Activated CD8-positive, alpha-beta memory T cell treated with anti-CD3 and anti-CD28 coated beads for 1 hour (primary cell): Measurements from ENCODE around the gene GSTM3.
"Not testable (repeated sequence)": the region's sequence is repeated elsewhere in the genome, so short reads cannot be mapped to it uniquely, and the experiment has no call there.

Experiments
- DNase-seq, 2 donors: peaks; one replicate each; pipeline ENCODE4 v3.0.0-alpha.2; 2020; ENCODE audit warnings: low read depth in 1 of 2; ENCODE audit errors: extremely low read depth in 1 of 2

GSTM3 gene

DNA sequence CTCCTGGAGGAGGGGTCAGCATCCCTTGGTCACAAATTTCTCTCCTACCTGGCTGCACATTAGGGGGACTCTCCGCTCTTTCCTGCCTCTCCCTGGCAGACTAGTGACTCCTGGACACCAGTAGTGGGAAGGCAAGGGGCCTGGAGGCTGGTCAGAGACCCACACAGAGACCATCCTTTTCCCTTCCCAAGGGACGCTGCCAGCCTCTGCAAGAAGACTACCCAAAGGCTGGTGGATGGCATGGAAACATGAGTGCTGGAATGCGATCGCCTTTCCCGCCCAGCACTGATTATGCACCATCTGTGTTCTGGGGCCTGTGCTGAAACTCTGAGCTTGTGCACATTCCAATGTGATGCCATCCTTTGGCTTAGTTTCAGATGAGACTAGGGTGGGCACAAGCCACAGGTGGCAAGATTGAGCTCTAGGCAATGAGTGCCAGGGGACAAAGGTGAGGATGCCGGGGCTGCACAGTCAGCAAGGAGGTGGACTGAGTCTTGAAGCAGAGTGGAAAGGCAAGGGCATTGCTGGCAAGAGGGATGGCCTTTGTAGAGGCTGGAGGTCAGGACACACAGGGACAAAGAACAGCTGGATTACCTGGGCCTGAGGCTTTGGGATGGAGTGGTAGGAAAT, 35.5 kb upstream of the GSTM3 start:
- no peak for DNase-seq

DNA sequence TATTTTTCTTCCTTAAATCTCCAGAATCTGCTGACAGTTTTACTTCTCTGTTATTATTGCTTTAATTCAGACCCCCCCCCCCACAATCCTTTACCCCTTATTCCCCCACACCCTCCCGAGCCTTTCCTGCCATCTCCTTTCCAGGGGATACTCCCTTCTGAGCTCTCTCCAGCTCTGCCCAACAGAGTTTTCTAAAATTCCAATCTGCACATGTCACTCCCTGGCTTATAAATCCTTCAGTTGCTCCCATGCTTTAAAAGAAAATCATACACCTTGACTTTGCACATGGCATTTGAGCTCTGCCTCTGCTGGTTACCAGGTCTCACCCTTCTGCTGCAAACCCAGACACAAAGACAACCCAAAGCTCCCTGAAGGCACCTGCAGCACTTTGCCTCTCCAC, 34.6 kb upstream of the GSTM3 start:
- DNase-seq = no peak

DNA sequence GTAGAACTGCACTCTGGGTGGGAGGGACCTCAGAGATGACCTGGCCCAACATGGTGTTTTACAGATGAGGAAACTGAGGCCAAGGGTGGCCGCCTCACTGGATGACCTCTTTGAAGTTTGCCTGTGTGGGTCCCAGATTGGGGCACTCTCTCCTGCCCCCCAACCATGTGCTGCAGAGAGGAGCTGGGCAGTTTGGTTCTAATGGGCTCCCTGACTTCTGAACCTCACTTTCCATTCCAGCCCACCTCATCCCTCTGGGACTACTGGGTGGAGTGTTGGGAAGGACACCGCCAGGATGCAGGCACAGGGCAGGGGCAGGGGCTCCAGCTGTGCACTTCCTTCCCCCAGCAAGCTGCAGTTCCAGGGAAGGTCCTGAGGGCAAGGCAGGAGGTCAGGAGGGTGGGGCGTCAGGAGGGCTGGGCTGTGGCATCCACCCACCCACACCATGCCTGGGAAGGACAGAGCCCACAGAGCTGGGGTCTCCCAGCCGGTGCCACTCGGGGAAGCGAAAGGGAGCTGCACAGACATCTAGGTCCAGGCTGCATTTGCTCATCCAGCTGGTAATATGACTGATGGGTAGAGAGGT, 33.2 kb upstream of the GSTM3 start:
- no peak for DNase-seq

DNA sequence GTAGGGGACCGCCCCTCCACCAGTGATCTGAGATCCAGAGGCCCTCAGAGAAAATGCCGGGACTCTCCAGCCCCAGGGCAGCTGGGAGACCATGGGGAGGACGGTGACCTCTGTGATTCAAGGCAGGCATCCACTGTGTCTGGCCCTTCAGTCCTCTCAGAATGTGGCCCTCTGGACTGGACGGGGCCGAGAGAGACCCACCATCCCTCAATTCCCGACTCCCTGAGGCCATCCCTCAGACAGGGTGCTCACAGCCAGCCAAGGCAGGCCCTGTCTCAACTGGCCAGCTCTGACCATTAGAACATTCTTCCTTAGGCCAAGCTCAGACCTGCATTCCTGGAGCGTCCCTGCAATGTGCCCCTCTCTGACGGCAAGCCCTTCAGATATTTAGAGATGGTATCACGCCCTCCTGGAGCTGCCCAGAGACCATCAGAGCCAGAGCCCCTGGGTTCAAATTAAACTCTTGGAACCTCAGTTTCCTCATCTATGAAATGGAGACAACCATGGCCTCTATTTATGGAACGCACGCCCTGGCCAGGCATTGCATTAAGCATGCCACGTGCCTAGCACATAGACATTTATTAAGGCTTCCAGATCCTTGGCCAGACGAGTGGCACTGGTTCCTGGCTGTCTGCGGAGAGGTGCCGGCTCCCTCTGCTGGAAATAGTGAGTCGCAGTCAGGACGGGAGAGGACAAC, 32.5 kb upstream of the GSTM3 start:
- peak; percentile 34 to 38 for DNase-seq

DNA sequence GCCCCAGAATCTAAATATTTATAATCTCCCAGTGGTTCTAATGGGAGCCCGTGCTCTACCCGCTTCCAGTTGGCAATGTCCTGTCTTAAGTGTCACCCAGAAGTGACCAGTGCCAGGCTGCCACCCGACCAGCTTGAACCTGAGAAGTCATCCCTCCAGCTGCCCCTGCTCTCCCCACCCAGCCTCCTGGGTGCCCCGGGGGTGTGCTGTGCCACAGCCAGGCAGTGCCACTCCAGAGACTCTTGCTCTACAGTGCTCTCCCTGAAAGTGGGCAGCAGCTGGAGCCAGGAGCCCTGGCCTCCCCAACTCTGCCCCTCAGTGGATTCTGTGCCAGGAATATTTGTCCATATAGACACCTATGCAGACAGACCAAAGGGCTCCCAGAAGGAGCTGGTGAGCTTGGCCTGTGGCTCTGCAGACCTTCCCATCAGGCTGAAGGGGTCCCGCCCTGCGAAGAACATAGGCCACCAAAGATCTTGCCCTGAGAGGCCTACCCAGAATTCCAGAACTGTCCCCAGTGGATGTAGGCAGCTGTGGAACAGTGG, 31.9 kb upstream of the GSTM3 start:
- DNase-seq = no peak

DNA sequence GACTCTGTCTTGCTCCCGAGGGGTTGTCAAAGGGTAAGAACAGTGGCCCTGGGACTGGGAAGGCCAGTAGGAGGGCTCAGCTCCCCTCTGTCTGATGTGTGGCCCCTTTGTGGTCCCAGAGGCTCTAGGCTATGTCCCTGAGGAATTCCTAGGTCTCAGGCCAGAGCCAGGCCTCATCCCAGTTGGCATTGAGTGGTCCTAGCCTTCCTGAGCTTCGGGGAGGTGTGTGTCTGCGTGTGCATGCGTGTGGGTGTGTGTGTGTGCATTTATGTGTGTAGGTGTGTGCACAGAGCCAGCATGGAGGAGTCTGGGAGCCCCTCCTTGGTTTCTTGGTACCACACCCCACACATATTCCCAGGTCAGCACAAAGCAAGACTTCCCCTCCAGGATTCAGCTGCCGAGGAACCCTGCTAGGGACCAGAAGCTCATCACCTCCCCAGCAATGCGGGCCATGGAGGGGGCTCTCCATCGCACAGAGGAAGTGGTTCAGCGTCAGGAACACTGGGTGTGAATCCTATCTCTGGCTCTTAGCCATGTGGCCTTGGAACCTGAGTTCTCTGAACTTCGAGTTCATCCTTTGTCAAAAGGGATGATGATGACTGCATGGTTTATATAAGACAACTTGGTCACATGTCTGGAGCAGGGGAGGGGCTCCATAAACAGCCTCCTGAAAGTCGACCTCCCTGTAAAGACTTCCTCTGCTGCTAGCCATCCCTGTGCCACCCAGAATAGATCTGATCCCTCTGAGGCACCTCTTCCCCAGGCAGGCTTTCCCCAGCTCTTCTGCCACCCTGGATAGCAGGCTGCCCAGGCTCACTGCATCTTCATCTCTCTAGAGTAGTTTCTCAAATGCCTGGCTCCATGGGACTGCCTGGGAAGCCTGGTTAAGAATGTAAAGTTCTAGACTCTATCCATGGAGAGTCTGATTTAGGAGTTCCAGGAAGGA, 31.1 kb upstream of the GSTM3 start:
- no peak for DNase-seq

DNA sequence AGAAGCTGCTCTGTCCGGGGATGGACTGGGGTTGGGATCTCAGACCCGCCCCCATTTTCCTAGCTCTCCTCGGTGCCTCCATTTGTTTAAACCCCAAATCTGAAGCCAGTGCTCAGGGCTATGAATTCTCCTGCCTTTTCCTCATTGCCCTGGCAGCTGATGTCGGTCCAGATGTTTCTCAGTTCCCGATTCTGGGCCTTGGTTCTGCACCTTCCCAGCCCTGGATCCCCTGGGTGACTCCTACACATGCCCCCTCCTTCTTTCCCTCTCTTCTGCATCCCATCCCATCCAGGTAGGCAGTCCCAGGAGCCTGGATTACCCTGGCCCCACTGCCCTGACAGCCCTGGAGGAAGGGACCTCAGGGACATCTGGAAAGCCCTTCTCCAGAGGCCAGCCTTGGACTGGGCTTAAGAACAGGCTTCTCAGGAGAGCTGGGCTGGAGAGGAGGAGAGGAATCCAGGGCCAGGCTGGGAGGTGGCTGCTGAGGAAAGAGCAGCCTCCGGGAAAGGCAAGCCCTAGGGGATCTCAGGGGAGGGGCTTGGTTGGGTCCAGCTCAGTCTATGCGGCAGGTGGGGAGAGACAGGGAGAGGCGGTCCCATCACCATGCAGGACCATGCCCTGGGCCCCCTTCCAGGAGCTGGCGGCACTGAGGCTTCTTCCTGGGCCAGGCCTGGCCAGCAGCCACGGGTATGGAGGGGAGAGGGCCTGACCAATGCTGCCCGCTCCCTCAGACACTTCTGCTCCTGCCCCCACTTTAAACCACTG, 29.7 kb upstream of the GSTM3 start:
- DNase-seq = no peak

DNA sequence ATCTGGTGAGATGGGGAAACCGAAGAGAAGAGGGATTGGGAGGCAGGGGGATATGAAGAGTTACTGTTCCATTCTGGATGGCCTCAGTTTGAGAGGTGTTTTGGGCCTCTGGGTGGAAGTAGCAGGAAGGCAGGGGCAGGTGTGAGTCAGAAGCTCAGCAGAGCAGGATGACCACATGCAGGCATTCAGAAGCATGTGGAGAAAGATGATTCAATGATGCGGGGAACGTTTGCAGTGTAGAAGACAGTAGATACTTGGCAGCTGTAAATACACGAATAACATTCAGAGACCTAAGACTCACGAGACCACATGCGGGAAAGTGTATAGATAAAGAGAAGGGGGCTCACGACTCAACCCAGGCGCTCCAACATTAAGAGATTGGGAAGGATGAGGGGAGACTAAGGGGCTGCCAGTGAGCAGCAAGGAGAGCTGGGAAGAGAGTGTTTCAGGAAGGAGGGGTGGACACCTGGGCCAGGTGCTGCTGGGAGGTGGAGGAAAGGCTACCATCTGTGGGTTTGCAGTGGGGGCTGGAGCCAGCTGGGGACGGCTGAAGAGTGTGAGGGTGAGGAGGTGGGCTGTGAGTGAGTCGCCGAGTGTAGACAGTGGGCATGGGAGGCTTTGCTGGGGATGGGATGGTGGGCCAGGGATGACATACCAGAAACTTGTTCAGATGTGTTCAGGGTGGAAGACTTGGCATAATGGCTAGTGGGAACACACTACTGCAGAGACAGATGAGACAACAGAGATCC, 28.7 kb upstream of the GSTM3 start:
- no peak for DNase-seq

DNA sequence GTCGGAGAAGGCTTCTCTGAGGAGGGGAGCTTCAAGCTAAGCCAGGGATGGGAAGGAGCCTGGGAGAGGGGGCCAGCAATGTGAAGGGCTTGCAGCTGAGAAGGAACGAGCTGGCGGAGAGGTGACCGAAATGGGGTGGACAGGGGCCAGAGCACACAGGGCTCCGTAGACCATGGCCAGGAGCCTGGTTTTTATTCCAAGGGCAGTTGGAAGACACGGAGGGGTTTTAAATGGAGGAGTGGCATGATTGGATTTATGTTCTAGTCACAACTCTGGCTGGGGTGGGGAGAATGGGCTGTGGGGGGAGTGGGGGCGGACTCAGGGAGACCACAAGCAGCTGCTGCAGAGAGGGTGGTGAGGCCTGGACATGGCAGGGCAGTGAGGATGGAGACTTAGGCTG, 28.0 kb upstream of the GSTM3 start:
- DNase-seq = no peak

DNA sequence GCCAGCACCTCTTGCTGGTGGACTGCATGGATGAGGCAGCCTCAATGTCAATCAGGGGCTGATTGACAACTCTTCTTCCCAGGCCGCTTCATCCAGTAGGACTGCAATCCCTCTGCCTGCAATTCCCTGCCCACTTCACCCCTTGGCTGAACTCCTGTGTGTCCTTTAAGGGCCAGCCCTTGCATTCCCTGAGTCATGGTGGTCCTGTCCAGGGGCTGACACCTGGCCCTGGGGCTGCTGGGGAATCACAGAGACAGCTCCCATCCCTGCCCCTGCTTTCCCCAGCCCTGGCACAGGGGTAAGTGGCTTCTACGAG, 27.5 kb upstream of the GSTM3 start:
- no peak for DNase-seq

DNA sequence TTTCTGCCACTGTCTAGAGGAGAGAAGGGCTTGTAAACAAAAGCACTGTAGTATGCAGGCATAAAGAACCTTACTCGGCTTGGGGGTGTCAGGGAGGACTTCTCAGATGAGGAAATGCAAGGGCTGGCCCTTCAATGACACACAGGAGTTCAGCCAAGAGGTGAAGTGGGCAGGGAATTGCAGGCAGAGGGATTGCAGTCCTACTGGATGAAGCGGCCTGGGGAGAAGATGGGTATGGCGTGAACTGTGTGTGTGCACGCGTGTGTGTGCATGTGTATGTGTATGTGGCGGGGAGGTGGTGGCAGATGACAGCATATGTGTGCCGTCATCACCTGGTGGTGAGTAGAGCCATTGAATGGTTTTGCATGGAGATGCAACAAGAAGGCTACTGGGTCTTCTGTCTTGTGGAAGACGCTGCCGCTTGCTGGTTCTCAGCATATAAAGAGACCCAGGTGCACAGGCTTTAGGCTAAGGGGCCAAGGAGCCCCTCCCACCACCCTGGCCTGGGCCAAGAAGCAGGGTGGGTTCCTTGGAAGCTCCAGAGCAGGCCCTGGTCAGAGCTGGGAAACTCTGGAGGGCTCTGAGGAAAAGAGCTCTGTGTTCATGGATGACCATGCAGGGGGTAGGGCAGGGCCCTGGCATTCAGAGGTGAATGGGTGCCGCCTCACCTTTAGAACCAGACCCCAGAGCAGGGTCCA, 26.9 kb upstream of the GSTM3 start:
- DNase-seq = no peak

DNA sequence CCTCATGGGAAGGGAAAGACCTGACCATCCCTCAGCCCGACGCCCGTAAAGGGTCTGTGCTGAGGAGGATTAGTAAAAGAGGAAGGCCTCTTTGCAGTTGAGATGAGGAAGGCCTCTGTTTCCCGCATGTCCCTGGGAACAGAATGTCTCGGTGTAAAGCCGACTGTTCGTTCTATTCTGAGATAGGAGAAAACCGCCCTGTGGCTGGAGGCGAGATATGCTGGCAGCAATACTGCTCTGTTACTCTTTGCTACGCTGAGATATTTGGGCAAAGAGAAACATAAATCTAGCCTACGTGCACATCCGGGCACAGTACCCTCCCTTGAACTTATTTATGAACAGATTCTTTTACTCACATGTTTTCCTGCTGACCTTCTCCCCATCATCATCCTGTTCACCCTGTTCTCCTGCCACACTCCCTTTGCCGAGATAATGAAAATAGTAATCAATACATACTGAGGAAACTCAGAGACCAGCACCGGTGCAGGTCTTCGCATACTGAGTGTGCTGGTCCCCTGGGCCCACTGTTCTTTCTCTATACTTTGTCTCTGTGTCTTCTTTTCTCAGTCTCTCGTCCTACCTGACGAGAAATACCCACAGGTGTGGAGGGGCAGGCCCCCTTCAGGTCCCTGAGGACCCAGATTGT, 26.3 kb upstream of the GSTM3 start:
- not testable (repeated sequence) for DNase-seq

DNA sequence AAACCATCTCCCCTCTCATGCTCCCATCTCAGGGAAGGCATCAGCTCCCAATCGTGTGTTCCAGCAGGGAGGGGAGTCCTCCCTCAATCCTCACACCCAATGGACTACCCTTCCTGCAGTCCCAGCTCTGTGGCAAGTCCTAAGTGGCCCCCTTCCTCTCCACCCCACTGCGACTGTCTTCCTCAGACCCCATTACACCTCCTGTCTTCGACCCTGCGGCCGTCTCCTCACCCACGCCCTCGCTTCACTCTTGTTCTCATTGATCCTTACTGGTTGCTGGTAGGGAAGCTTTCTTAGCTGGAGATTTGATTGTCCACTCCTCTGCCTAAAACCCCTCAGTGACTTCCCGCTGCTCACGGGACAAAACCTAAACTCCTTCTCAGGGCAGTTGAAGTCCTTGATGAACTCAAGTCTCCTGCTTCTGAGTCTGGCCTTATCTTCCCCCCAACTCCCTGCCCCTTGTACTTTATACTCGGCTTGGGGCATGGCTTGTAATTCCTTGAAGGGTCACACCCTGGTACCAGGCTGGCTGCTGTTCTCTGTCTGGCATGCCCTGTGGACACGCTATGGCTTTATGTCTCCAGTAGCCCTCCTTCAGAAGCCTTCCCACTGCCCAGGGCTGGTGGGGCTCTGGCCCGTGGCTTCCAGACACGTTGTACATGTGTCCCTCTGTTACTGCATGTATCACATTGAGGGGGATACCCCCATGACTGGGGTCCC, 25.2 kb upstream of the GSTM3 start:
- DNase-seq = no peak

DNA sequence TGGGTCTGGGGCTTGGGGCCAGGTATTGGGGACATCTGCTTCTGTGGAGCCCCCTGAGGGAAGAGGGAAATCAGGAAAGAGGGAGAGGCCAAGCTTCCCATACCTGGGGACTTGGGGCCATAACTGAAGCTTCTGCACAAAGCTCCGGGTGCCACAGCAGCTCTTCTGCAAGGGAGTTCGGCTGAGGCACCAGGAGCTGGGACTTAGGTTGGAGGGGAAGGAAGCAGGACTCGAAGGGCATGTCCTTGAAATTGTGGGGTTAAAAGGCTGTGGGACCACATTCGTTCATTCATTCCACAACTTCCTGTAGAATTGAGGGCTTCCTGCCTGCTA, 24.6 kb upstream of the GSTM3 start:
- DNase-seq = no peak

DNA sequence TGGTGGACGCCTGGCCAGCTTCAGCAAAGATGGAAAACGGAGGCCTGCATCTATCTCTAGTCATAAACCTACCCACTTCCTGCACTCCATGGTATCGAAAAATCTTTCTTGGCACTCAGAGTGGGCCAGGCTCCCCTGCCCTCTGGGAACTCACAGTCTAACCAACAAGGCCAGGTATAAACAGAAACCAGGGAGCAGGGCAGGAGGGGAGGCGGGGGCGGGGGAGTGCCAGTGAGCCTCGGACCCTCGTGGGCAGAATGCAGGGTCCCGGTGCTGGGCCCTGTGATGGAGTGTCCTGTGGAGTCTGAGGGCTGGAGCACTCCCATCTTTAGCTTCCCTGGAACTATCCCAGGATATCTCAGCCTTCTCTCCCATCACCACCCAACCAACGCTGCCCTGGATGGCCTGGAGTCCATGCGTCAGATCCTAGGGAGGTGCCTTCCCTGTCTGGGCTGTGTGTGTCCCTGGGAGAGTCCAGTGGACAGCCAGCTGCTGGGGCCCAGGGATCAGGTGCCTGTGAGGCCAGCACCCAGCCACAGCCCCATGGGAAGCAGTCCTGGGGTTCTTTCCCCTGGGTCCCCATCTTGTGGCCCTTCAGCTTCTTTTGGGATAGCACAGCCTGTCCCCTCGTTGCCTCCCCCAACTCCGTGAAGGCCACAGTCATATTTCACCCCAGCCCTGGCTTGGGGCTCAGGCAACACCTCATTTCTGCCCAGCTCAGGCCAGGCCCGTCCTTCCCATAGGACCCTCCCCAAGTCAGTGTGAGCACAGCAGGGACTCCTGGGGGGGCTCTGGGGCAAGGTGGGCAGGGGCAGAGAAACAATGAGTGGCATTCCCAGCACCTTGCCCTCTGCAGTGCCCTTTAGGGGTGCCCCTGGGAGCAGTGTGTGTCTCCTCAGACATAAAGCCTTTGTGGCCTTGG, 24.0 kb upstream of the GSTM3 start:
- DNase-seq = no peak

DNA sequence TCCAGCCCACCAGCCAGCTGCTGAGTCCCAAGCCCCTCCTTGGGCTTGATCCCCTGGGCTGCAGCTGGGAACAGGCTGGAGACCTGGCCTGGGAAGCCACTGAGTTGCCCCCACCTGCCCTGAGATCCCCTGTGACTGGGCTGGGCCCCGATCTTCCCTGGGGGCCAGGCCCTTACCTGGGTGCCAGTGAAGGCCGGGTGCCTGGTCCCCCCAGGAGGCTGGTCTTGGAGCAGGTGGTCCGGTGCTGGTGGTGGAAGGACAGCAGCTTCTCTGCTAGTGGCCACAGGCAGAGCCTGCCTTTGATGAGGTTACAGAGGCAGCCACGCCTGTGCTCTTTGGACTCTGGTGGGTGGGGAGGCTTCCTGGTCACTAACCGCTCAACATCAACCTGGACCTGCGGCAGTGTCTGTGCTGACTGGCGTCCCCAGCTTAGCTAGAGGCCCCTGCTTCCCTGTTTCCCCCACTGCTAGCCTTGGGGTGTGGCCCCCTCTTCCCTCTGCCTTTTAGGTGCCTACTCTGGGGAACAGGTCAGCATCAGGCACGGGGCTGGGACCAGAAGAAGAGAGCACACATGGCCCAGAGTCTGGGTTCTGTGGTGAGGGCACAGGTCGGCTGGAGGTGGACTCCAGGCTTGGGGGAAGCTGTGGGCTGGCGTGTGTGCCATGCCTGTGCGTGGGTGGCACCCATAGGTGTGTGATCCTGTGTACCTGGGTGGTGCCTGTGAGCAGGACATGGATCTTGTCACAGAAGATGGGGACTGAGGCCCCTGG, 23.0 kb upstream of the GSTM3 start, which contains the start of gene EPS8L3:
Gene EPS8L3, minus strand, starts transcription at position 278 of the 770 bp plus-strand sequence. CDS start 2,174 bp downstream, outside the sequence.
- no peak for DNase-seq
